ENCODE measurements around the gene PGBD1.

Gene PGBD1

DNA sequence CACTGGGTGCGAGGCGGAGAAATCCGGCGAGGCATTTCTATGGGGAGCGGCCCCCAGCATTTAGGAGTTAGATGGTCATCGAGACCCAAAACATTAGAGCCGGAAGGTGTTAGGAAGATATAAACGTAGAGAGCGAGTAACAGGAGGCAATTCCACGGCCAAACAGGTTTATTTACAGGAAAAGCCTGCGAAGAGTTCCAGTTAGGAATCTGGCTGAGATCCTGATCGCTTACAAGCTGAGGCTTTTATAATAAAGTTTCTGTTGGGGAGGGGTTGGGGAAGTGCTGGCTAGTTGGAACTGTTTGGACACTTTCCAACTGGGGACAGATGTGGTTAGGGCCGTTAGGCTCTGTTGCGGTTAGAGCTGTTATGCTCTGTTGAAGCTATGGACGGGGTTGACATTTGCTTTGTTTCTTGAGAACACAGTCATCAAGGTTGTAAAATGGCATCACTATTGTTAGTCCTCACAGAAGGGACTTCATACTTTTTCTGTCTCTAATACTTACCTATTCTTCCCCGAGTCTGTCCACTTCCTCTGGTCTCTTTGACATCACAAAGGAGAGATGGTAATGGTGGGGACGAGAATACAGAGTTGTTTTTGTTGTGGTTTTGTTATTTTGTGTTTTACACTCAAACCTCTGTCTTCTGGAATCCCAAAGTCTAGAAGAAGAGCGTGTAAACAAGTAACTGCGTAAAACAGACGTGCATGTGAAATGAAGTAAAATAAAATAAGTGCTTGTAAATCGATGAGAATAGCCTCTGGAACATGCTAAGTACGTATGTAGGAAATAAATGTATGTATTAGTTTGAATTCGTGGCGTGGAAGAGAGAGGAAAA lies 55.1 kb downstream of the PGBD1 start:
- DNase-seq = peak; percentile 12

DNA sequence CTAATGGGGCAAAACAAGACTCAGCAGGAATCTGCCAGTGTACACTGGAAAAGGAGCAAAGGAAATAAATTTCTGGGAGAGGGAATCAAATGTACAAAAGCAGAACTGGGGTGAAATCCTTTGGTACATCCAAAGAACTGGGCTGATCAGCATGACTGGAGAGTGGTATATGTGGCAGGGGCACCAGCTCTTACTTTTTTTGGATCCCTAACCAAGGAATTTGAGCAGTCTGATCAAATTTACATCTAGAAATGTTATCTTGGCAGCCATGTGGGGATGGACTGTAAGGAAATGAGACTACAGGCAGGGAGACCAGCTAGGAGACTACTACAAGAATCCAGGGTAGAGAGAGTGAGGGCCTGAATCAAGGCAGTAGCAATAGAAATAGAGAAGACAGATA lies 55.7 kb downstream of the PGBD1 start:
- no peak for DNase-seq

DNA sequence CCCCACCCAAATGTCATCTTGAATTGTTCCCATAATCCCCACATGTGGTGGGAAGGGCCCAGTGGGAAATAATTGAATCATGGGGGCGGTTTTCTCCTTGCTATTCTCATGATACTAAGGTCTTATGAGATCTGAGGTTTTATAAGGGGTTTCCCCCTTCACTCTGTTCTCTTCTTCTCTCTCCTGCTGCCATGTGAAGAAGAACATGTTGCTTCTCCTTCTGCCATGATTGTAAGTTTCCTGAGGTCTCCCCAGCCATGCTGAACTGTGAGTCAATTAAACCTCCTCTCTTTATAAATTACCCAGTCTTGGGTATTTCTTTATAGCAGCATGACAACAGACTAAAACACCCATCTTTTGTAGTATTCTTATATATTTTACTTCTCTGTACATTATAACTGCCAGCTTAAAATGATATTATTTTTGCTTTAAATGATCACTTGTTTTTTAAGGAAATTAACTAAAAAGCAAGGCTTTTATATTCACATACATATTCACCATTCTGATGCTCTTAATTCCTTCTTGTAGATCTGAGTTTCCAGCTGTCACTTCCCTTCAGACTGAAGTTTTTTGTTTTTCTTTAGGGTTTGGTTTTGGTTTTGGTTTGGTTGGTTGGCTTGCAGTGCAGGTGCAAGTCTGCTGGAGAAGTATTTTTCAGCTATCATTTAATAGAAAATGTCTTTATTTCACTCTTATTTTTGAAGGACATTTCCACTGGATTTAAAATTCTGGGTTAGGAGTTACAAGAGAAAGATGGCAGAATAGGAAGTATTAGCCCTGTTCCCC lies 59.1 kb downstream of the PGBD1 start:
- no peak for DNase-seq

DNA sequence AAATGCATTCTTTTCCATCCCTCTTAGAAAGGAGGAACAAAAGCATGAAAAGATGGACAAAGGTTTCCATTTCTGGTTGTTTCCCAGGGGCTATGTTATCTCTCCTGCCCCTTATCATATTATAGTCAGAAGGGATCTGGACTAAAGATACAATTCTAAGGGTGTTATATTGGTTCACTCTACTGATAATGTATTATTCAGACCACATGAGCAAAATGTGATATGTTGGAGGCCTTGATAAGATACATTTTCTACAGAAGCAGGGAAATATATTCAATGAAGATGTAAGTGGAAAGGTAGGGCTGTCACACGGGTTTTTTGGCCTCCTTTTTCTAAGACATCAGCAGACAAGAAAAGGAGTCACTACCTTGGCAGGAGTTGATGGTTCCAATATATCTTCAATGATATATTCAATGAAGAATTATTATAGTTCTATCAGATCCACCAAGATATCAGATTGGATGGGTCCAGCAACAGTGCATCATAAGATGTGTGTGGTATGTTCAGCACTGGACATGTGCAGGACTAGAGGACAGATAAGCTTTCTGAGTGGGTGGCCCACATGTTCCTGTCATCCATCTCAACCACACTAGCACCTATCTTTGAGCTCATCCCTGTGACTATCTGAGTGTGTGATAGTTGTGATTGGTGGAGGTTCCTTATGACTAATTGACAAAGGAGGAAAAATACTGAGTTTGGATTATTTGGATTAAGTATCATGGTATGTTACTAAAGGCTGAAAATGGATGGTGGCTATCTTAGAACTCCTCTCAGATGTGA lies 62.7 kb downstream of the PGBD1 start:
- DNase-seq = no peak

DNA sequence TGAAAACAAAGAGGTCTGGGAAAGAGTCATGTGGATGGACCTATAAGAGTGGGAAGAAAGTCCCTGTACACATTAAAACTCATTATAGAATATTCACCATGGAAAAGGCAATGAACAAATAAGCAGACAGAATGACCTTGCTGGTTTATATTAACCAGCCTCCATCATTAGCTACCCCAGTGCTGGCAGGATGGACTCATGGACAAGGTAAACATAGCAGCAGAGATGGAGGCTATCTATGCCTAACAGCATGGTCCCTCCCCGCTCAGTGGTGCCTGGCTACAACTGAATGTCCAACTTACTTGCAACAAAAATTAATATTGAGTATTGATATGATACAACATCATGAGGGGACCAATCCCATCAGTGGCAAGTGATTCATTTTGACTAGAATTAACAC lies 63.8 kb downstream of the PGBD1 start:
- no peak for DNase-seq

DNA sequence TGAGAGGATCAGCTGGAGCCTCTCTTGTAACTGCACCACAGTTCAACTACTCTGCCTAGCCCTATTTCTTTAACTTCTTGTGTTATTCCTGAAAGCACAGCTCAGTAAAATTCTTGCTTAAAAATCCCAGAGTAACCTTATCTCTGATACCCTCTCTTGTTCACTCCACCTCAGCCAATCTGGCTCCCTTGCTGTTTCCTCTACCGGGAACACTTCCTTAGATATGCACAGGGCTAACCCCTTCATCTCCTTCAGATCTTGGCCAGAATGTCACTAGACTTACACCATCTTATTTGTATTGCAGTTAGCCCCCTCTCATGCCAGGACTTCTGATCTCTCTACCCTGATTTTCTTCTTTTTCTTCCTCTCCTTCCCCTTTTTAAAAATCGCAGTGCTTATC lies 65.7 kb downstream of the PGBD1 start:
- DNase-seq = no peak

DNA sequence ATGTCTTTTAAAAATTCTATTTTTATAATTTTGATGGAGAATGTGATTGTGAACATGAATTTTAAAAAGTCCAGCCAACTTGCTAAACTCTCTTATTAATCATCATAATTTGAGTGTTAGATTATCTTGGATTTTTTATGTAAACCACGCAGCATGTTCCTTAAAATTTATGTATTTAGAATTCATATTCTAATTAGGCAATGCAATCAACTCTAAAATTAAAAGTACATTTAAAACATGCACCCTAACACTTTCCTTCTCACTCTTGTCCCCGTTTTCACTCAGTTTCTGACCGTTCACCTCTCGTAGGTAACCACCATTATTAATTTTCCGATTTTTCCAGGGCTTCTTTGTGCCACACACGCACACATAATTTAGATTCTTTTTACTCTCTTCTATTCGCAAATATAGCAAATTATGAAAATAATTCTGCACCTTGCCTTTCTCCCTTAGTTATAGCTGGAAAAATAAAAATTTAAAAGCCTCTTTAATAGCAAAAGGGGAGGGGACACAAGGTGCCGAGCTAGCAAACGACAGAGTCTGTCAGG lies 68.0 kb downstream of the PGBD1 start:
- DNase-seq = no peak

DNA sequence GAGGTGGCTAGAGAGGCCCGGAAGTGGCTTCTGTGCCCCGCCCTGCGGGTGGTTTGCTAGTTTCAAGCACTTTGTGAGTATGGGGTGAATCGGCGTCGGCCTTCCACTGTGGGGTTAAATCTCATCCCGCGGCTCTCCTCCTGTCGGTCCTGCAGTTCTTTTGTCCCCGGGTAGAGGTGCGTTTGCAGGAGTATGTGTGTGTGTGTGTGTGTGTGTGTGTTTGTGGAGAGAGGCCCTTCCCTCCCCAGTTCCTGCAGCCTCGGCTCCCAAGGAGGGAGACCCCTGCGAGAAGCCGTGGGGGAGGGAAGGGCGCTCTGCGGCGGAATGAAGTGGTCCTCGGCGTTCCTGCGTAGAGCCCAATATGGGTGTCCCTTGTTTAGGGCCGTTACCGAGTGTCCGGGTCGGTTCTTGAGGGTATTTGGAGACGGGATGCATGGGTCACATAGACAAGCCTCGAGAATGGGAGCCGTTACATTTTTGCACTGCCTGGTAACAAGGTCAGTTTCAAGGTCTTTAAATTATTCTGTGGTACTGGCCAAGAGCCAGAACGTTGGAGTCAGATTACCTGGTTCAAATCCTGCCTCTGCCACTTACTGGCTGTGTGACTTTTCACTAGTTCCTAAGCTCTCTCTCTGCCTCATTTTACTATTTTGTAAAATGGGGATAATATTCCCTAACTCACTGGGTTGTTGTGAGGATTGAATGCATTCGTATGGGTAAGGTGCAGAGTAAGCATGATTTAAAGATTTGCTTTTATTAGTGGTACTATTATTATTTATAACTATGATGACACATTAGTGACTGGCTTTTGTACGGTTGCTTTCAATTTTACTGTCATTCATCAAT lies 68.7 kb downstream of the PGBD1 start, which contains the start of gene ZKSCAN3:
Gene ZKSCAN3, plus strand, starts transcription at position 56 of the 846 bp plus-strand sequence. CDS start 9,640 bp downstream, outside the sequence.
- peak; percentile 73 for DNase-seq

DNA sequence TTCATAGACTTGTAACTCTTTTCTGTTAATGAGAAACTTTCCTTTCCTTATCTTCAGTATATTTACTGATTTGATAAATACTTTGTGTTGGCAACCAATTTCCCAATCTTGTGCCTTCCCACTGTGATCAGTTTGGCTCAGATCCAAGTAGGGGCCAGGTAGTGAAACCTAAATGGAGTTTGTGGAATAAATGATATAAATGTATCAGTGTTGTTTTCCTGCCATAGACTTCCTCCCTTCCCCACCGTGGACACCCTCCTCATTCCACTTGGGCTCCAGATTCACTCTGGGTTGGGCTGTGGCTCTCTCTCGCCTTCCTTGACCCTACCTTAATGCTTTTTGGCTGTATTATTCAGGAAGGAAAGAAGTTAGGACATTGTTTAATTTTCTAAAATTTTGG lies 69.7 kb downstream of the PGBD1 start:
- DNase-seq = no peak

DNA sequence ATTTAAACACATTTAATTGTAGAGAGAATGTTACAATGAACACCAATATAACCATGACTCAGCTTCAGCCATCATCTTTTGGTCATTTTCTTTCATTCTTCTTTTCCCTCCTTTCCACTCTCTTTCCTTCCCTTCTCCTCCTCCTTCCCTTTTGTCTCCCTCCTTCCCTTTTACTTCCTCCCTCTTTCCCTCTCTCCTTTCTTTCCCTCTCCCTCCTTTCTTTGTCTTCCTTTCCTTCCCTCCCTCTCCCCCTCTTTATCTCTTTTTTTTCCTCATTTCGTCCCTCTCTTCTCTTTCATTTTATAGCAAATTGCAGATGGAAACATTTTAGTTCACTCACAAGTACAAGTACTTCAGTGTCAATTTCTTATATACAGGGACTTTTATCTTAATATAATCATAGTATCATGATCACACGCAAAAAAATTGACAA lies 70.1 kb downstream of the PGBD1 start:
- no peak for DNase-seq

Data from HCEC 1CT (cell line).